Central memory CD8-positive, alpha-beta T cell (primary cell): ENCODE measurements around the gene CYFIP2.
A peak's percentile ranks its signal among the peaks of the same experiment; 100 is the strongest.
"Not testable (repeated sequence)": the region's sequence is repeated elsewhere in the genome, so short reads cannot be mapped to it uniquely, and the experiment has no call there.

ENCODE experiments used
- ATAC-seq: fragments of 150-1000 bp; cut with Tn5 transposase; replicated peaks from 2 replicates; pipeline ENCODE4 v1.10.0; 2022; ENCODE audit warnings: mild to moderate bottlenecking, moderate FRiP score, moderate number of reproducible peaks; ENCODE audit not compliant: poor library complexity, severe bottlenecking; ENCODE audit errors: extremely low read depth
- DNase-seq, 2 donors: peaks; one replicate each; pipeline ENCODE4 v3.0.0; 2021; ENCODE audit warnings: low spot score in 2 of 2
- H3K27ac Mint-ChIP-seq: one replicate; pipeline ENCODE4 v1.8.0; 2022; ENCODE audit warnings: low read depth, mild to moderate bottlenecking, moderate library complexity, mixed read lengths
- H3K27me3 Mint-ChIP-seq: one replicate; pipeline ENCODE4 v1.8.0; 2022; ENCODE audit warnings: mixed read lengths
- H3K36me3 Mint-ChIP-seq: one replicate; pipeline ENCODE4 v1.8.0; 2022; ENCODE audit warnings: mild to moderate bottlenecking, moderate library complexity, mixed read lengths; ENCODE audit not compliant: insufficient read depth
- H3K4me1 Mint-ChIP-seq: one replicate; pipeline ENCODE4 v1.8.0; 2022; ENCODE audit warnings: mixed read lengths
- H3K4me3 Mint-ChIP-seq: one replicate; pipeline ENCODE4 v1.8.0; 2022; ENCODE audit warnings: mild to moderate bottlenecking, moderate library complexity, mixed read lengths
- H3K9me3 Mint-ChIP-seq: one replicate; pipeline ENCODE4 v1.8.0; 2022; ENCODE audit warnings: mixed read lengths

Gene CYFIP2

DNA sequence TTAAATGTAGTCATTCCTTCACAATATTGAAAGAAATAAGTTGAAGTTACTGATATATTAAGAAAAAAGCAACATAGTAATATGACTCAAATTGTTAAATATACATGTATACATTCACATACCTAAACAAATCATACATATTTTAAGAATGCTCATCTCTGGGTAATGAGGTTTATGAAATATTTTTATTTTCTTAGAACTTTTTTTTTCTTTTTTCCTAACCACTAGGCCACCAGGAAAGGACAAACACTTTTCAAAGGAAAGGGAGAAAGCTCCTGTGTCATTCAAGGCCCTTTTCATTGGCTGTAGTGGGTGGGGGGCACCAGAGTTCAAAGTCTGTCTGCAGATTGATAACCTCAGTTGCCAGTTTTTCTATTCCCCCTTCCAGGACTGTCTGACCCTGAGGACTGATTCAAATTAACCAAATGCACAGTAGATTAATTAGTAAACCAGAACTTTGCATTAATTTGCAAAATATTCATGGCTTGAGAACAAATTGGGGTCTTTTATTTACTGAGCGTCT, 121.2 kb downstream of the CYFIP2 start:
- Mint-ChIP-seq H3K4me1 (peaks cover 22% of the 10 kb centered on the region), H3K4me3 (no peak overlapping the region), H3K36me3 (peaks cover 72% of the 10 kb centered on the region), H3K27me3 (no peaks in the 10 kb centered on the region), H3K27ac (peak overlapping the region; percentile 17), H3K9me3 (no peaks in the 10 kb centered on the region)
- DNase-seq, result no peak
- ATAC-seq, result no peak

DNA sequence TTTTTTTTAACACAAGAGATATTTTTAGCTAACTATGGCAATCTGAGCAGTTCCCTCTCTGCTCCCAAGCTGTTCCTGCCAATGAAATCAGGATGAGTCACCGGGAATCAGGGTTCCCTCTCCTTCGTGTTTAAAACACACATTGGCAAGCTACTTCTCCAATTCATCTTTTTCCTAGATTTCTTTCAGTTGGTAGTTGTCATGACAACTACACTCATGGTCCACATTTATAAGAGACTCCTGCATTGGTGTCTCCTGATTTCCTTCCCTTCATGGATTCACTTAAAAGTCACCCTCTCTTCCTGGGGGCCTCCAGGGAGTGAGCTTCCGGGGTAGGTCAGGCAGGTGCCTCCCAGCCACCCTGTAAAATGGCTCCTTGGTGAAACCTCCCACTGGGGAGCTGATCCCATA, 121.8 kb downstream of the CYFIP2 start:
- Mint-ChIP-seq H3K27me3 (no peaks in the 10 kb centered on the region), H3K4me1 (peaks cover 22% of the 10 kb centered on the region), H3K4me3 (no peak overlapping the region), H3K36me3 (peaks cover 72% of the 10 kb centered on the region), H3K27ac (peak overlapping the region; percentile 17), H3K9me3 (no peaks in the 10 kb centered on the region)
- DNase-seq (no peak), ATAC-seq (no peak)

DNA sequence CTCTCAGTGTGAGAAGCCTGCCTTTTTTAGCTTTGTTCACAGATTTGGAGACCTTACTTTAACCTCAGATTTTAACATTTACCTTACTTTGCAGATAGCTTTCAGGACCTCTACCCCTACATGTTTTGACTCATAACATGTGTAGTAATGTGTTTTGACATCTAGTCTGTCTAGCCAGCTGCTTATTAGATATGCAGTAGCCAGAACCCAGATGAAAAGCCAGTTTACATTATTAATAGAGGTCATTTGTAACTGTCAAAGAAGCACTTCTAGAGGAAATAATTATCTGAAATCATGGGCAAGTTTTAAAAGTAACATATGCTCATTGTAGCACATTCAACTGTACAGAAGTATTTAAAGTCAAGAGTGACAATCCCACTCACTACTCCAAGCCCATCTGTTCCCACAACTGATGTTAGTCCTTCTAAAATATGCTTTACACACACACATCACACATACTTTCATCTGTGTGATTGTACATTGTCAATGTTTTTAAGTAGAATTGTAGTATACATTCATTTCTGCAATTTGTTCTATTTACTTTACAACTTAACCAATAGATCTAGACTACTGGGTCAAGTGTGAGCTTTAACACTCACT, 122.3 kb downstream of the CYFIP2 start:
- ATAC-seq (no peak), DNase-seq (no peak)
- H3K36me3 Mint-ChIP-seq, result peaks cover 73% of the 10 kb centered on the region
- H3K4me1 Mint-ChIP-seq, result peaks cover 22% of the 10 kb centered on the region
- H3K27me3 Mint-ChIP-seq, result no peaks in the 10 kb centered on the region
- peak overlapping the region; percentile 25 for H3K27ac Mint-ChIP-seq
- no peak overlapping the region for H3K4me3 Mint-ChIP-seq
- H3K9me3 Mint-ChIP-seq, result no peaks in the 10 kb centered on the region

DNA sequence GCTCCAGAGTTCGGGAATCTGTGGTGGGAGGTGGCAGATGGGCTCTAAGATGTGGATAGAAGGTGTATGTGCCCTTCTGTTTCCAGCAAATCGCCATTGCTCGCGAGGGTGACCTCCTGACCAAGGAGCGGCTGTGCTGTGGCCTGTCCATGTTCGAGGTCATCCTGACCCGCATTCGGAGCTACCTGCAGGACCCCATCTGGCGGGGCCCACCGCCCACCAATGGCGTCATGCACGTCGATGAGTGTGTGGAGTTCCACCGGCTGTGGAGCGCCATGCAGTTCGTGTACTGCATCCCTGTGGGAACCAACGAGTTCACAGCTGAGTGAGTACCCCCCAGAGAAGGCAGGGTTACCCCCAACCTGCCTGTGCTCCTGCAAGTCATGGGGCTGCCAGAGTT, 123.2 kb downstream of the CYFIP2 start:
- no peaks in the 10 kb centered on the region for H3K9me3 Mint-ChIP-seq
- peaks cover 18% of the 10 kb centered on the region for H3K4me1 Mint-ChIP-seq
- ATAC-seq (no peak), DNase-seq (no peak)
- no peaks in the 10 kb centered on the region for H3K27me3 Mint-ChIP-seq
- no peak overlapping the region for H3K4me3 Mint-ChIP-seq
- peaks cover 70% of the 10 kb centered on the region for H3K36me3 Mint-ChIP-seq
- peak overlapping the region; percentile 25 for H3K27ac Mint-ChIP-seq

DNA sequence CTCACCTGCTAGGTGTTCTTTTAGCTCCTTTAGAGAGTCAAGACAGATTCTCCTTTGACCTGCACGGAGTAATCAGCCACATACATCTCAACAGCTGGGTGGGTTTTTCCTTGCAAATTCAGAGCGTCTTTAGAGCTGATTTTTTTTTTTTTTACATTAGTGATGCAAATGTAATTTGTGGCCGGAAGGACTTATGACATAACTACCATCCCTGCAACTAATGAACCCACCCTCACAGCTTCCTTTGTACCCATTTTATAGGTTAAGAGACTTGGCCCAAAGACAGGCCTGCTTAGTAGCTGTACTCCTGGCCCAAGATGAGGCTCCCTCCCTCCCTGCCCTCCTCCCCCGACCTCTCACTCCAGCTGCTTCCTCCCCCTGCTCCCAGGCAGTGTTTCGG, 124.2 kb downstream of the CYFIP2 start:
- no peak overlapping the region for H3K4me3 Mint-ChIP-seq
- H3K9me3 Mint-ChIP-seq, result no peaks in the 10 kb centered on the region
- H3K36me3 Mint-ChIP-seq, result peaks cover 65% of the 10 kb centered on the region
- peak; percentile 41 for ATAC-seq
- no peak for DNase-seq
- H3K4me1 Mint-ChIP-seq, result peaks cover 18% of the 10 kb centered on the region
- H3K27ac Mint-ChIP-seq, result peak overlapping the region; percentile 19
- no peaks in the 10 kb centered on the region for H3K27me3 Mint-ChIP-seq

DNA sequence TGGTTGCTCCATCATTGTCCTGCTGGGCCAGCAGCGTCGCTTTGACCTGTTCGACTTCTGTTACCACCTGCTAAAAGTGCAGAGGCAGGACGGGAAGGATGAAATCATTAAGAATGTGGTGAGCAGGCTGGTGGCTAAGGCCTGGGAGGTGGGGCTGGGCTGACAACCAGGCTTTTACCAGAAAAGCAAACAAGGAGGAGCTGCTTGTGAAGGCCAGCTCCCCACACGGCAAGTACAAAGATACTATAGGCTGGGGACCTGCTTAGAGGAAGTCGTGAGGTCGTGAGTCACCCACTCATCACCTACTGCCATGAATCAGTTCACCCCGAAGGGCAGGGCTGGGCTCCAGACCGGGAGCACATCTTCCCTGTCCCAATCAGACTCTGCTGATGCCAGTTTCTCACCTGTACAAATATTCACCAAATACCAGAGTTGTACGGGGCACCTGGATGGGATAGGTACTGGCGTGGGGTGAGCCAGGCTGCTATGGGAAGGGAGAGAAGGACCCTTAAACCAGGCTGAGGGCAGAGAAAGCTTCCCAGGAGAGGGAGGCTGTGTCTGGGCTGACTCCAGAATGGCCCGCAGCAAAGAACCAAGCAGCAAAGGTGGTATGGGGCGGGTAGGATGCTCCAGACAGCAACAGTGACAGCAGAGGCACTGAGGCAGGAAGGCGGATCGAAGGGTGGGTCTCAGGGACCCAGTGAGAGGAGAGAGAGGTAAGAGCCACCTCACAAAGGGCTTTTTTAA, 124.8 kb downstream of the CYFIP2 start:
- Mint-ChIP-seq H3K4me1 (peaks cover 19% of the 10 kb centered on the region), H3K36me3 (peaks cover 61% of the 10 kb centered on the region), H3K27ac (peak overlapping the region; percentile 19), H3K9me3 (no peaks in the 10 kb centered on the region), H3K4me3 (no peak overlapping the region), H3K27me3 (no peaks in the 10 kb centered on the region)
- ATAC-seq (peak; percentile 78), DNase-seq (peak in 1 of 2 donors; percentile 21)

DNA sequence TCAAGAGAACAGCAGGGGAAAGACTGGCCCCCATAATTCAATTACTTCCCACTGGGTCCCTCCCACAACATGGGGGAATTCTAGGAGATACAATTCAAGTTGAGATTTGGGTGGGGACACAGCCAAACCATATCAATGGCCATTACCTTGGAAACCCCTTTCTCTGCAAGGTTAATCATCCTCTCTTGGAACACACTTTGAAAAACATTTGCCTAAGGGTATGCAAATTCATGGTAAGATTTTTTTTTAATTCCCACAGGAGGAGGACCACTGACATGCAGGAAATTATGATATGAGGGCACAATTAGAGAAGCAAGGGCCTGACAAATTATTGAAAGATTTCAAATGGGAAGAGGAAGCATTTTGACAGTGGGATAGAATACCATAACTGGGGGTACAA, 132.4 kb downstream of the CYFIP2 start:
- Mint-ChIP-seq H3K36me3 (peaks cover 10% of the 10 kb centered on the region), H3K9me3 (no peaks in the 10 kb centered on the region), H3K4me3 (no peak overlapping the region), H3K4me1 (peaks cover 7% of the 10 kb centered on the region), H3K27ac (no peak overlapping the region), H3K27me3 (peaks cover 18% of the 10 kb centered on the region)
- ATAC-seq, result no peak
- DNase-seq, result no peak

DNA sequence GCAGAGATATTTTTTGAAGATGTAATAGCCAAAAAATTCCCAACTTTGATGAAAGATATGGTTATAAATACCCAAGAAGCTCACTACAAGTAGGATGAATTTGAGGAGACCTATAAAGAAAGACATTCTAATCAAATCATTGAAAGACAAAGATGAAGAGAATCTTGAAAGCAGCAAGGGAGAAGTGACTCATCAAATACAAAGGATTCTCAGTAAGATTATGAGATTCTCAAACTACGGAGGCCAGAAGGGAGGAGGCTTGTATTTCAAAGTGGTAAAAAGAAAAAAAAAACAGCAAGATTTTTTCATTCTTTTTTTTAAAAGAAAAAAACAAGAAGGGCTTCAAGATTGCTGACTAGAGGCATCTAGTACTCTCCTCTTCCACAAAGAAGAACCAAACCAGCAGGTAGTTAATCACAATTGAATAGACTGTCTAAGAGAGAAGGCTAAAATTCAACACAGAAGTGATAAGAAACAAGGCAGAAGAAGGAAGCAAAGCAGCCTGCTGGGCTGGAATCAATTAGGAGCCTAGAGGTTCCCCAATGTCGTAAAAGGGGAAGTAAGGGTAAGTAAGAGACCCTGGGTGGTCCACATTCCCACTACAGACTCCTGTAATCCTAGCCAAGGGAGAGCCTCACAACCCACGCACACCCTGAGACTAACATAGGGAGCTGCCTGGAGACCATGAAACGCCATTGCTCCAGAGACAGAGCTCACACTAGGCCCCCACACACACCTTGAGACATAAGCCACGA, 135.0 kb downstream of the CYFIP2 start:
- H3K4me3 Mint-ChIP-seq, result no peak overlapping the region
- no peak for ATAC-seq
- peaks cover 27% of the 10 kb centered on the region for H3K27me3 Mint-ChIP-seq
- DNase-seq, result no peak
- peaks cover 14% of the 10 kb centered on the region for H3K9me3 Mint-ChIP-seq
- H3K4me1 Mint-ChIP-seq, result peaks cover 4% of the 10 kb centered on the region
- no peak overlapping the region for H3K27ac Mint-ChIP-seq
- no peaks in the 10 kb centered on the region for H3K36me3 Mint-ChIP-seq

DNA sequence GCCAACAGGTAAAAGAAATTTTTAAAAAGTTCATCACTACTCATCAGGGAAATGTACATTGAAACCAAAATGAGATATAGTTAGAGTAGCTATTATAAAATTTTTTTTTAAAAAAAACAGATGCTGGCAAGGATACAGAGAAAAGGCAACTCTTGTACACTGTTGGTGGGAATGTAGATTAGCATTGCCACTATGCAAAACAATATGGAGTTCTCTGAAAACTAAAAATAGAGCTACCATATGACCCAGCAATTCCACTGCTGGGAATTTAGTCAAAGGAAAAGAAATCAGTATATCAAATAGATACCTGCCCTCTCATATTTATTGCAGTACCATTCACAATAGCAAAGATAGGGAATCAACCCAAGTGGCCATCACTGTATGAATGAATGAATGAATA, 149.9 kb downstream of the CYFIP2 start:
- DNase-seq (no peak), ATAC-seq (no peak)
- Mint-ChIP-seq H3K9me3 (no peaks in the 10 kb centered on the region), H3K4me3 (no peak overlapping the region), H3K27ac (no peak overlapping the region), H3K36me3 (no peaks in the 10 kb centered on the region), H3K27me3 (peaks cover 41% of the 10 kb centered on the region), H3K4me1 (no peaks in the 10 kb centered on the region)

DNA sequence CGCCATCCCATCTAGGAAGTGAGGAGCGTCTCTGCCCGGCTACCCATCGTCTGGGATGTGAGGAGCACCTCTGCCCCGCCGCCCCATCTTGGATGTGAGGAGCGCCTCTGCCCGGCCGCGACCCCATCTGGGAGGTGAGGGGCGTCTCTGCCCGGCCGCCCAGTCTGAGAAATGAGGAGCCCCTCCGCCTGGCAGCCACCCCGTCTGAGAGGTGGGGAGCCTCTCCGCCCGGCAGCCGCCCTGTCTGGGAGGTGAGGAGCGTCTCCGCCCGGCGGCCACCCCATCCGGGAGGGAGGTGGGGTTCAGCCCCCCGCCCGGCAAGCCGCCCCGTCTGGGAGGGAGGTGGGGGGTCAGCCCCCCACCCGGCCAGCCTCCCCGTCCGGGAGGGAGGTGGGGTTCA, 153.6 kb downstream of the CYFIP2 start:
- not testable (repeated sequence) for ATAC-seq, H3K4me1 Mint-ChIP-seq, H3K27ac Mint-ChIP-seq, DNase-seq, H3K36me3 Mint-ChIP-seq, H3K4me3 Mint-ChIP-seq, H3K9me3 Mint-ChIP-seq
- peaks cover 15% of the 10 kb centered on the region for H3K27me3 Mint-ChIP-seq

DNA sequence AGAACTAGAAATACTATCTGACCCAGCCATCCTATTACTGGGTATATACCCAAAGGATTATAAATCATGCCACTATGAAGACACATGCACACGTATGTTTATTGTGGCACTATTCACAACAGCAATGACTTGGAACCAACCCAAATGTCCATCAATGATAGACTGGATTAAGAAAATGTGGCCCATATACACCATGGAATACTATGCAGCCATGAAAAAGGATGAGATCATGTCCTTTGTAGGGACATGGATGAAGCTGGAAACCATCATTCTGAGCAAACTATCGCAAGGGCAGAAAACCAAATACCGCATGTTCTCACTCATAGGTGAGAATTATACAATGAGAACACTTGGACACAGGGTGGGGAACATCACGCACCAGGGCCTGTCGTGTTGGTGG, 164.0 kb downstream of the CYFIP2 start:
- not testable (repeated sequence) for H3K27me3 Mint-ChIP-seq, DNase-seq, H3K9me3 Mint-ChIP-seq, H3K4me3 Mint-ChIP-seq, H3K4me1 Mint-ChIP-seq, H3K27ac Mint-ChIP-seq, H3K36me3 Mint-ChIP-seq, ATAC-seq

DNA sequence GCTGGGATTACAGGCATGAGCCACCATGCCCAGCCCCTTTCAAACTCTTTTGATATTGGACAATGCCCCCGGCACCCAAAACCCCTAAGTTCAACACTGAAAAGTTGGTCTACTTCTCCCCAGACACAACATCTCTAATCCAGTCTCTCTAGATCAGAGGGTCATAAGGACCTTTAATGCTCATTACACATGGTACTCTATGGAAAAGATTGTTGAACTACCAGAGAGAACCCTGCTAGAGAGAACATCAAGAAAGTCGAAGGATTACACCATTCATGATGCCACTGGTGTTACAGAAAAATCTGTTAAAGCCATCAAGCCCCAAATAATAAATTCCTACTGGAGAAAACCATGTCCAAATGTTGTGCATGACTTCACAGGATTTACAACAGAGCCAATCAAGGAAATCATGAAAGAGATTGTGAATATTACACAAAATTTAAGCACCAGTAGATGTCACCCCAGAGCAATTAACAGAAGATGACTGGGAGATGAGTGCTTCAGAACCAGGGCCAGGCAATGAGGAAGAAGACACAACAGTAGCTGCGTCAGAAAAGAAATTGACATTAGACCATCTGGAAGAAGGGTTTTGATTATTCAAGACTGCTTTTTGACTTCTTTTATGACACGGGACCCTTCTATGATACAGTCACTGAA, 165.7 kb downstream of the CYFIP2 start:
- H3K27me3 Mint-ChIP-seq, result peaks cover 24% of the 10 kb centered on the region
- peaks cover 3% of the 10 kb centered on the region for H3K36me3 Mint-ChIP-seq
- H3K4me1 Mint-ChIP-seq, result peaks cover 6% of the 10 kb centered on the region

More for the DNA sequence above, 165.7 kb downstream of the CYFIP2 start:
- H3K27ac Mint-ChIP-seq, result no peak overlapping the region
- H3K4me3 Mint-ChIP-seq, result no peak overlapping the region
- ATAC-seq (peak; percentile 76), DNase-seq (no peak)
- H3K9me3 Mint-ChIP-seq, result no peaks in the 10 kb centered on the region
